Ishikawa (cell line): ENCODE results near the gene BATF2.

Source experiments
- CEBPB ChIP-seq: IDR thresholded peaks from 2 replicates; pipeline ENCODE4 v1.6.1; 2012
- CREB1 ChIP-seq: IDR thresholded peaks from 2 replicates; pipeline ENCODE4 v1.6.1; 2012; ENCODE audit warnings: low read depth
- EGR1 ChIP-seq: IDR thresholded peaks from 2 replicates; pipeline ENCODE4 v1.6.1; 2012
- EP300 ChIP-seq: IDR thresholded peaks from 2 replicates; pipeline ENCODE4 v1.6.1; 2012; ENCODE audit warnings: borderline replicate concordance
- FOXM1 ChIP-seq: IDR thresholded peaks from 2 replicates; pipeline ENCODE4 v1.6.1; 2012; ENCODE audit warnings: low read depth, borderline replicate concordance
- NFIC ChIP-seq: IDR thresholded peaks from 2 replicates; pipeline ENCODE4 v1.6.1; 2012
- RAD21 ChIP-seq: IDR thresholded peaks from 2 replicates; pipeline ENCODE4 v1.6.1; 2012; ENCODE audit warnings: low read depth
- TAF1 ChIP-seq: IDR thresholded peaks from 2 replicates; pipeline ENCODE4 v1.6.1; 2012; ENCODE audit warnings: low read depth, mild to moderate bottlenecking
- TCF12 ChIP-seq: IDR thresholded peaks from 2 replicates; pipeline ENCODE4 v1.6.1; 2012; ENCODE audit warnings: low read depth
- TEAD4 ChIP-seq: IDR thresholded peaks from 2 replicates; pipeline ENCODE4 v1.6.1; 2012
- USF1 ChIP-seq: IDR thresholded peaks from 2 replicates; pipeline ENCODE4 v1.6.1; 2012
- YY1 ChIP-seq: IDR thresholded peaks from 2 replicates; pipeline ENCODE4 v1.6.1; 2012; ENCODE audit warnings: low read depth
- ZBTB7A ChIP-seq: IDR thresholded peaks from 2 replicates; pipeline ENCODE4 v1.6.1; 2012; ENCODE audit warnings: low read depth
- TF ChIP-seq, protein P1 (sequence below): IDR thresholded peaks from 2 replicates; pipeline ENCODE4 v1.6.1; 2012; ENCODE audit warnings: low read depth, mild to moderate bottlenecking
- TF ChIP-seq, protein P2 (sequence below): IDR thresholded peaks from 2 replicates; pipeline ENCODE4 v1.6.1; 2012

BATF2 gene

DNA sequence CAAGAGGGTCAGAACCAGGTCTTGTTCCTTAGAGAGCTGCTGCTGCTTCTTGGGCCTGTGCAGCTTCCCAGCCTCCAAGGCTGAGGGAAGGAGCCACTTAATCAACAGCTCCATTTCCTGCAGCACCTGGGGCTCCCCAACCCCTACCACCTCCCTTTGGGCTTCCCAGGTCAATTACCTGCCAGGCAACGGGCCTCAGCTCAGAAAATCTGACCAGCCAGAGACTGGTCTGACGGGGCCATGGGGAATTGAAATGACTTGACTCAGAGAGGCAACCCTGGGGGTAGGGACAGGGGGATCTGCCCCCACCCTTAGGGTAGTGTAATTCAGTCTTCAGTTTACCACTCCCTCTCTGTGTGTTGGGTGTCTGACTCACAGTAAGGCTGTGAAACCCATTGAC lies 20.1 kb downstream of the BATF2 start:
- TF ChIP-seq CREB1 (no peak), CEBPB (no peak), TAF1 (no peak), EGR1 (no peak), FOXM1 (no peak), ZBTB7A (no peak), NFIC (no peak), TEAD4 (no peak), EP300 (no peak), TCF12 (no peak), YY1 (no peak), USF1 (no peak), RAD21 (no peak)
- TF ChIP-seq, protein P1, sequence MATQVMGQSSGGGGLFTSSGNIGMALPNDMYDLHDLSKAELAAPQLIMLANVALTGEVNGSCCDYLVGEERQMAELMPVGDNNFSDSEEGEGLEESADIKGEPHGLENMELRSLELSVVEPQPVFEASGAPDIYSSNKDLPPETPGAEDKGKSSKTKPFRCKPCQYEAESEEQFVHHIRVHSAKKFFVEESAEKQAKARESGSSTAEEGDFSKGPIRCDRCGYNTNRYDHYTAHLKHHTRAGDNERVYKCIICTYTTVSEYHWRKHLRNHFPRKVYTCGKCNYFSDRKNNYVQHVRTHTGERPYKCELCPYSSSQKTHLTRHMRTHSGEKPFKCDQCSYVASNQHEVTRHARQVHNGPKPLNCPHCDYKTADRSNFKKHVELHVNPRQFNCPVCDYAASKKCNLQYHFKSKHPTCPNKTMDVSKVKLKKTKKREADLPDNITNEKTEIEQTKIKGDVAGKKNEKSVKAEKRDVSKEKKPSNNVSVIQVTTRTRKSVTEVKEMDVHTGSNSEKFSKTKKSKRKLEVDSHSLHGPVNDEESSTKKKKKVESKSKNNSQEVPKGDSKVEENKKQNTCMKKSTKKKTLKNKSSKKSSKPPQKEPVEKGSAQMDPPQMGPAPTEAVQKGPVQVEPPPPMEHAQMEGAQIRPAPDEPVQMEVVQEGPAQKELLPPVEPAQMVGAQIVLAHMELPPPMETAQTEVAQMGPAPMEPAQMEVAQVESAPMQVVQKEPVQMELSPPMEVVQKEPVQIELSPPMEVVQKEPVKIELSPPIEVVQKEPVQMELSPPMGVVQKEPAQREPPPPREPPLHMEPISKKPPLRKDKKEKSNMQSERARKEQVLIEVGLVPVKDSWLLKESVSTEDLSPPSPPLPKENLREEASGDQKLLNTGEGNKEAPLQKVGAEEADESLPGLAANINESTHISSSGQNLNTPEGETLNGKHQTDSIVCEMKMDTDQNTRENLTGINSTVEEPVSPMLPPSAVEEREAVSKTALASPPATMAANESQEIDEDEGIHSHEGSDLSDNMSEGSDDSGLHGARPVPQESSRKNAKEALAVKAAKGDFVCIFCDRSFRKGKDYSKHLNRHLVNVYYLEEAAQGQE, result no peak
- TF ChIP-seq, protein P2, sequence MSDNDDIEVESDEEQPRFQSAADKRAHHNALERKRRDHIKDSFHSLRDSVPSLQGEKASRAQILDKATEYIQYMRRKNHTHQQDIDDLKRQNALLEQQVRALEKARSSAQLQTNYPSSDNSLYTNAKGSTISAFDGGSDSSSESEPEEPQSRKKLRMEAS, result no peak

- no peak for TF ChIP-seq USF1
- no peak for TF ChIP-seq EGR1
- no peak for TF ChIP-seq CEBPB
- no peak for TF ChIP-seq TEAD4
- TF ChIP-seq, protein P2, result no peak
Measured at GRCh38 chr11:64974124-64974523, 22.6 kb downstream of the BATF2 start.

- TF ChIP-seq TEAD4 (no peak), YY1 (no peak), TAF1 (no peak), EGR1 (no peak), ZBTB7A (no peak), TCF12 (no peak), NFIC (no peak)
Measured at GRCh38 chr11:64971421-64972233, 25.1 kb downstream of the BATF2 start, which contains the start of gene MAJIN. Gene MAJIN, minus strand, starts transcription at chr11:64972108. Its CDS starts 12,703 bp downstream, at chr11:64959405.

DNA sequence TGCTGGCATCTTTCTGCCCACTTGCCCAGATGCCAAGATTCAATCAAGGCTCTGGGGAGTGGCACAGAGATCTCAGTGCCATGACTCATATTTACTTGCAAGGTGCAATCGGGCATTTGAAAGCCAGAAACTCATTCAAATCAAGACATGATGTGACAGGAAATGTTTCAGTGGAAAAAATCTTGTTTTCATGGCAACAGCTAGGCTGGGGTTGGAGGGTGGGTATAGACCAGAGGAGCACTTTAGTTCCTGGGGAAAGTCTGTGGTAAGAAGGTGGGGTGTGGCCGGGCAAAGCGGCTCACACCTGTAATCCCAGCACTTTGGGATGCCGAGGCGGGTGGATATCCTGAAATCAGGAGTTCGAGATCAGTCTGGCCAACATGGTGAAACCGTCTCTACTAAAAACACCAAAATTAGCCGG lies 26.0 kb downstream of the BATF2 start:
- TF ChIP-seq USF1, result no peak
- TF ChIP-seq TEAD4, result no peak
- no peak for TF ChIP-seq FOXM1
- TF ChIP-seq EP300, result no peak

GRCh38 chr11:64969209-64969608 lies 27.6 kb downstream of the BATF2 start:
- TF ChIP-seq TAF1 (no peak), RAD21 (no peak), TEAD4 (no peak), CEBPB (no peak), TCF12 (no peak), YY1 (no peak), NFIC (no peak)
- TF ChIP-seq, protein P2, result no peak
- TF ChIP-seq, protein P1, result no peak

DNA sequence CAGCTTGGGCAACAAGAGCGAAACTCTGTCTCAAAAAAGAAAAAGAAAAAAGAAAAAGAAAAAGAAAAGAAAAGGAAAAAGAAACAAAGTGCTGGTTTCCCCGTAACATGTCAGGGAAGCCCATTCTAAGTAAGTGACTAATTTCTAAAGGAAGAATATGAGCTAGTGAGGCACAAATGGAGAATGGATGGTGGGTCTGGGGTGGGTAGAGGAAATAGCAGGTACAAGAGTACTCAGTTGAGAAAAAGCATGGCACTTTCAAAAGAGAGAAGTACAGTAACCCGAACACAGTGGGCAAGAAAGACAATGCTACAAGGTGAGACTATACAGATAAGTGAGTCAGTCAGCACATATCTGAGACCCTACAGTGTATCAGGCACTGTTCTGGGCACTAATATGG lies 29.4 kb downstream of the BATF2 start:
- TF ChIP-seq RAD21, result no peak
- TF ChIP-seq FOXM1, result no peak
- TF ChIP-seq USF1, result no peak
- no peak for TF ChIP-seq EP300
- TF ChIP-seq TAF1, result no peak
- no peak for TF ChIP-seq YY1
- TF ChIP-seq ZBTB7A, result no peak
- TF ChIP-seq, protein P1, result no peak
- TF ChIP-seq CEBPB, result no peak
- TF ChIP-seq CREB1, result no peak
- no peak for TF ChIP-seq EGR1
